MM.1S (cell line): ENCODE results near the gene MSRB3.

Experiments
- DNase-seq: peaks from one replicate; pipeline ENCODE4 v3.0.0-alpha.2; 2015
- H2AFZ ChIP-seq: fragments of 300-600 bp; sonication (generic); 2 replicates; pipeline ENCODE4 v1.6.0; 2016; ENCODE audit warnings: antibody characterized with exemption, low read length
- H3F3A ChIP-seq: fragments of 300-600 bp; sonication (generic); 2 replicates; pipeline ENCODE4 v1.6.1; 2016; ENCODE audit warnings: mild to moderate bottlenecking, antibody characterized with exemption, low read length, moderate library complexity, mixed read lengths; ENCODE audit not compliant: insufficient read depth
- H3K27ac ChIP-seq: fragments of 300-600 bp; sonication (generic); 2 replicates; pipeline ENCODE4 v1.5.1; 2016; ENCODE audit warnings: mild to moderate bottlenecking, low read length
- H3K27me3 ChIP-seq: fragments of 300-600 bp; sonication (generic); replicated peaks from 2 replicates; pipeline ENCODE4 v1.6.0; 2016; ENCODE audit warnings: low read length; ENCODE audit not compliant: insufficient read depth
- H3K36me3 ChIP-seq: fragments of 300-600 bp; sonication (generic); replicated peaks from 2 replicates; pipeline ENCODE4 v1.6.1; 2016; ENCODE audit warnings: mild to moderate bottlenecking, low read length, mixed read lengths; ENCODE audit not compliant: insufficient read depth
- H3K4me1 ChIP-seq: fragments of 300-600 bp; sonication (generic); 2 replicates; pipeline ENCODE4 v1.6.1; 2016; ENCODE audit warnings: low read length, mixed read lengths
- H3K4me2 ChIP-seq: fragments of 300-600 bp; sonication (generic); 2 replicates; pipeline ENCODE4 v1.6.0; 2016; ENCODE audit warnings: low read depth, low read length
- H3K4me3 ChIP-seq: fragments of 300-600 bp; sonication (generic); 2 replicates; pipeline ENCODE4 v1.5.1; 2016; ENCODE audit warnings: low read length, mixed read lengths
- H3K79me2 ChIP-seq: fragments of 300-600 bp; sonication (generic); 2 replicates; pipeline ENCODE4 v1.6.1; 2016; ENCODE audit warnings: mixed run types, low read length, mixed read lengths
- H3K9ac ChIP-seq: fragments of 300-600 bp; sonication (generic); 2 replicates; pipeline ENCODE4 v1.6.1; 2016; ENCODE audit warnings: low read length, mixed read lengths
- H3K9me2 ChIP-seq: fragments of 300-600 bp; sonication (generic); replicated peaks from 2 replicates; pipeline ENCODE4 v1.6.1; 2016; ENCODE audit warnings: mild to moderate bottlenecking, low read length, mixed read lengths; ENCODE audit not compliant: insufficient read depth
- H3K9me3 ChIP-seq: fragments of 300-600 bp; sonication (generic); replicated peaks from 2 replicates; pipeline ENCODE4 v1.6.1; 2016; ENCODE audit warnings: mild to moderate bottlenecking, low read length, mixed read lengths; ENCODE audit not compliant: insufficient read depth
- H4K20me1 ChIP-seq: fragments of 300-600 bp; sonication (generic); 2 replicates; pipeline ENCODE4 v1.6.1; 2016; ENCODE audit warnings: mild to moderate bottlenecking, low read length, moderate library complexity, mixed read lengths; ENCODE audit not compliant: insufficient read depth
- EZH2 ChIP-seq: fragments of 300-600 bp; sonication (generic); optimal IDR thresholded peaks from 2 replicates; pipeline ENCODE3; 2017; ENCODE audit warnings: low read depth, mild to moderate bottlenecking, antibody characterized with exemption, low read length, mixed read lengths
- EZH2phosphoT487 ChIP-seq: fragments of 300-600 bp; sonication (generic); IDR thresholded peaks from 2 replicates; pipeline ENCODE4 v1.6.1; 2018; ENCODE audit warnings: antibody characterized with exemption, low read length
- TF ChIP-seq, protein P1 (sequence below): fragments of 300-600 bp; sonication (generic); IDR thresholded peaks from 2 replicates; pipeline ENCODE4 v1.5.1; 2016; ENCODE audit warnings: antibody characterized with exemption, low read length, mixed read lengths

MSRB3 gene

DNA sequence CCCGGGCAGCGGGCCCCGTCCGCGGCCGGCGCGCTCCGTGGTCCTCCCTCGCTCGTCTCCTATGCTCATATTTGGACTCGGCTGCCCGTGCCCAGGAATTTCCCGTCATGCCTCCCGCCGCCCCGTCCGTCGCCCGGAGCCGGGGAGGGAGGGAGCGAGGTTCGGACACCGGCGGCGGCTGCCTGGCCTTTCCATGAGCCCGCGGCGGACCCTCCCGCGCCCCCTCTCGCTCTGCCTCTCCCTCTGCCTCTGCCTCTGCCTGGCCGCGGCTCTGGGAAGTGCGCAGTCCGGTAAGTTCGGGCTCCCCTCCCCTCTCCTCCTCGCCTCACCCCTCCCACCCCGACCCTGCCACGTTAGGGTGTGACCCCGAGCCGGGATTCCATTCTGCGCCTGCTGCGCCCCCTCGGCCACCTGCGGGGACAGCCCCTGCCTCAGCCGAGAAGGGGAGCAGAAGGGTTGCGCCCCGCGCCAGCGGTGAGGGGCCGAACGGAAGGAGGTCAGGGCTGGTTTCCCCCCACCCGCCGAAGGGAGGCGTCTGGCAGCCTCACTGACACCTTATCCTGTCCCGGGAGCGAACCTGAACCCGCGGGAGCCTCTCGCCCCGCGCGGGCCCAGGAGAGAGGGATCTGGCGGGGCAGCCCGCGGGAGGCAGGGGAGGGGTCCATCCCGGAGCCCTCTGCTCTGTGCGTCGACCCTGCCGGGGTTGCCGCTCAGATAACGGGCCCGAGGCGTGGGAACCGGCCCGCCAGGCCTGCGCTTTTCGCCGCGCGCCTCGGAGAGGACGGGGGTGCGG is at the start of gene MSRB3:
TSS of gene MSRB3 (plus strand) at position 108 of the 793 bp plus-strand sequence. CDS start 29,897 bp downstream, outside the sequence.
- DNase-seq = peak; percentile 38
- peaks cover 14% of the 10 kb centered on the region; the same call in 1 of the 2 replicates for H3K79me2 ChIP-seq
- H2AFZ ChIP-seq = peak within 1 kb of the TSS; percentile 95

GRCh38 chr12:65229441-65229840 is 49.0 kb upstream of the MSRB3 start:
- H3K27ac ChIP-seq = no peak overlapping the region
- peaks cover 15% of the 10 kb centered on the region; the same call in 1 of the 2 replicates for H3K36me3 ChIP-seq
- TF ChIP-seq EZH2phosphoT487 (no peak), EZH2 (no peak)
- TF ChIP-seq, protein P1, sequence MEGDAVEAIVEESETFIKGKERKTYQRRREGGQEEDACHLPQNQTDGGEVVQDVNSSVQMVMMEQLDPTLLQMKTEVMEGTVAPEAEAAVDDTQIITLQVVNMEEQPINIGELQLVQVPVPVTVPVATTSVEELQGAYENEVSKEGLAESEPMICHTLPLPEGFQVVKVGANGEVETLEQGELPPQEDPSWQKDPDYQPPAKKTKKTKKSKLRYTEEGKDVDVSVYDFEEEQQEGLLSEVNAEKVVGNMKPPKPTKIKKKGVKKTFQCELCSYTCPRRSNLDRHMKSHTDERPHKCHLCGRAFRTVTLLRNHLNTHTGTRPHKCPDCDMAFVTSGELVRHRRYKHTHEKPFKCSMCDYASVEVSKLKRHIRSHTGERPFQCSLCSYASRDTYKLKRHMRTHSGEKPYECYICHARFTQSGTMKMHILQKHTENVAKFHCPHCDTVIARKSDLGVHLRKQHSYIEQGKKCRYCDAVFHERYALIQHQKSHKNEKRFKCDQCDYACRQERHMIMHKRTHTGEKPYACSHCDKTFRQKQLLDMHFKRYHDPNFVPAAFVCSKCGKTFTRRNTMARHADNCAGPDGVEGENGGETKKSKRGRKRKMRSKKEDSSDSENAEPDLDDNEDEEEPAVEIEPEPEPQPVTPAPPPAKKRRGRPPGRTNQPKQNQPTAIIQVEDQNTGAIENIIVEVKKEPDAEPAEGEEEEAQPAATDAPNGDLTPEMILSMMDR = no peak
- DNase-seq = no peak
- no peaks in the 10 kb centered on the region; the same call in 1 of the 2 replicates for H3F3A ChIP-seq
- H3K79me2 ChIP-seq = peaks cover 88% of the 10 kb centered on the region
- H3K4me1 ChIP-seq = peaks cover 6% of the 10 kb centered on the region
- no peak overlapping the region for H3K4me3 ChIP-seq
- H3K27me3 ChIP-seq = no peaks in the 10 kb centered on the region
- H2AFZ ChIP-seq = no peak overlapping the region
- no peaks in the 10 kb centered on the region for H3K9me3 ChIP-seq
- H3K4me2 ChIP-seq = no peak overlapping the region
- H3K9me2 ChIP-seq = no peaks in the 10 kb centered on the region
- no peak overlapping the region for H3K9ac ChIP-seq
- H4K20me1 ChIP-seq = no peaks in the 10 kb centered on the region

More for the DNA sequence above, at the start of gene MSRB3:
- Histone ChIP-seq H3K27me3 (no peaks in the 10 kb centered on the region), H3K4me2 (peak within 1 kb of the TSS; percentile 78), H4K20me1 (no peaks in the 10 kb centered on the region), H3K9me3 (no peaks in the 10 kb centered on the region), H3K9me2 (no peaks in the 10 kb centered on the region), H3K4me3 (peak within 1 kb of the TSS; percentile 87), H3K4me1 (0 out of 2 replicates have a peak, but pooled peaks cover 2% of the 10 kb centered on the region), H3K27ac (no peak within 1 kb of the TSS), H3K9ac (peak within 1 kb of the TSS; percentile 50), H3F3A (0 out of 2 replicates have a peak, but pooled peaks cover 6% of the 10 kb centered on the region), H3K36me3 (no peaks in the 10 kb centered on the region)
- no peak for TF ChIP-seq EZH2
- TF ChIP-seq, protein P1 = peak; percentile 28; the same call in 1 of the 2 replicates
- TF ChIP-seq EZH2phosphoT487 = no peak

GRCh38 chr12:65232476-65233077 is 45.9 kb upstream of the MSRB3 start:
- TF ChIP-seq EZH2phosphoT487 = no peak
- TF ChIP-seq, protein P1 = peak; percentile 41
- no peak for TF ChIP-seq EZH2
- Histone ChIP-seq H3K9me3 (no peaks in the 10 kb centered on the region), H3K79me2 (peaks cover 77% of the 10 kb centered on the region), H3K4me3 (no peak overlapping the region), H3K4me1 (peaks cover 6% of the 10 kb centered on the region), H3K4me2 (peak overlapping the region; percentile 53; the same call in 1 of the 2 replicates), H3F3A (peaks cover 2% of the 10 kb centered on the region; the same call in 1 of the 2 replicates), H3K9ac (no peak overlapping the region), H4K20me1 (no peaks in the 10 kb centered on the region), H3K36me3 (peaks cover 11% of the 10 kb centered on the region; the same call in 1 of the 2 replicates), H3K27me3 (no peaks in the 10 kb centered on the region), H3K9me2 (no peaks in the 10 kb centered on the region), H3K27ac (no peak overlapping the region), H2AFZ (no peak overlapping the region)
- peak; percentile 42 for DNase-seq
